ENCODE measurements around the gene MCRIP2.

- TF ChIP-seq CTCF (IDR thresholded peaks at IDR 0.05) (no peak), EP300 (IDR thresholded peaks at IDR 0.05) (no peak), POLR2A (IDR thresholded peaks at IDR 0.05) (no peak)
Observed at GRCh38 chr16:620700-621525, 20.7 kb upstream of the MCRIP2 start.

All from tibial nerve (tissue), 4 donors.